Cardiac muscle cell (in vitro differentiated cells and primary cell): ENCODE results near the gene TEX29. TPM values are rescaled to one million over a fixed set of nuclear protein-coding genes. Genes with fewer than 3 reads are reported as not detected.

Experiments used
- DNase-seq, 2 donors: peaks; one replicate each; pipeline versions ENCODE4 v3.0.0 to v3.0.0-alpha.2; 2010 to 2017; ENCODE audit warnings: low read depth in 1 of 2, low spot score in 1 of 2
- H3K27ac ChIP-seq: fragments of 200-600 bp; sonication (generic); 2 replicates; pipeline ENCODE4 v1.5.1; 2016
- H3K27me3 ChIP-seq: fragments of 200-600 bp; sonication (generic); 2 replicates; pipeline ENCODE4 v1.6.0; 2016; ENCODE audit warnings: control low read depth
- H3K36me3 ChIP-seq: fragments of 200-600 bp; sonication (generic); 2 replicates; pipeline ENCODE4 v1.5.1; 2016; ENCODE audit warnings: control low read depth
- H3K4me1 ChIP-seq: fragments of 200-600 bp; sonication (generic); 2 replicates; pipeline ENCODE4 v1.8.1; 2017; ENCODE audit warnings: low read depth, mild to moderate bottlenecking, mixed run types
- H3K4me3 ChIP-seq: fragments of 200-600 bp; sonication (generic); 2 replicates; pipeline ENCODE4 v1.5.1; 2016; ENCODE audit warnings: mild to moderate bottlenecking
- H3K9me3 ChIP-seq: fragments of 200-600 bp; sonication (generic); 2 replicates; pipeline ENCODE4 v1.5.1; 2017; ENCODE audit warnings: low read depth, mild to moderate bottlenecking, control low read depth
- CTCF ChIP-seq: IDR thresholded peaks from 2 replicates; pipeline ENCODE4 v1.5.1; 2012; ENCODE audit warnings: low read depth, mild to moderate bottlenecking, low read length
- polyA plus RNA-seq: library from polyadenylated mRNA; unstranded; fragments of >200 nt; fragmentation: Nextera tagmentation; extraction: Ambion mirVana; gene quantifications from 2 replicates; pipeline ENCODE4 v1.2.1, GENCODE V29; 2016
- total RNA-seq: library from RNA; depleted of rRNA; stranded (reverse); fragments of >200 nt; gene quantifications from 2 replicates; pipeline ENCODE4 v1.2.3, GENCODE V29; 2016

Gene TEX29
- total and polyA plus RNA-seq, 2 experiments from 2014 or later = not detected

- Histone ChIP-seq H3K4me1 (no peaks in the 10 kb centered on the region), H3K27me3 (no peaks in the 10 kb centered on the region), H3K9me3 (no peaks in the 10 kb centered on the region), H3K27ac (no peak overlapping the region), H3K4me3 (no peak overlapping the region), H3K36me3 (no peaks in the 10 kb centered on the region)
- no peak for DNase-seq
- no peak for TF ChIP-seq CTCF
Observed at GRCh38 chr13:111317571-111318345, 2.7 kb upstream of the TEX29 start.

GRCh38 chr13:111318386-111318785 lies 2.1 kb upstream of the TEX29 start:
- no peak overlapping the region for H3K4me3 ChIP-seq
- no peaks in the 10 kb centered on the region for H3K36me3 ChIP-seq
- H3K9me3 ChIP-seq = no peaks in the 10 kb centered on the region
- no peaks in the 10 kb centered on the region for H3K4me1 ChIP-seq
- H3K27ac ChIP-seq = no peak overlapping the region
- no peak for TF ChIP-seq CTCF
- DNase-seq = no peak
- no peaks in the 10 kb centered on the region for H3K27me3 ChIP-seq

- H3K4me3 ChIP-seq = no peak overlapping the region
- H3K27me3 ChIP-seq = no peaks in the 10 kb centered on the region
- H3K9me3 ChIP-seq = no peaks in the 10 kb centered on the region
- H3K27ac ChIP-seq = no peak overlapping the region
- TF ChIP-seq CTCF = no peak
- H3K36me3 ChIP-seq = no peaks in the 10 kb centered on the region
- no peaks in the 10 kb centered on the region for H3K4me1 ChIP-seq
- DNase-seq = no peak
Observed at GRCh38 chr13:111319521-111319920, 921 bp upstream of the TEX29 start.

- H3K27me3 ChIP-seq = no peaks in the 10 kb centered on the region
- no peaks in the 10 kb centered on the region for H3K36me3 ChIP-seq
- H3K4me1 ChIP-seq = no peaks in the 10 kb centered on the region
- TF ChIP-seq CTCF = no peak
- no peaks in the 10 kb centered on the region for H3K9me3 ChIP-seq
- no peak overlapping the region for H3K27ac ChIP-seq
- no peak overlapping the region for H3K4me3 ChIP-seq
- no peak for DNase-seq
Observed at GRCh38 chr13:111322001-111322915, 1.8 kb downstream of the TEX29 start.

GRCh38 chr13:111322916-111323331 lies 2.5 kb downstream of the TEX29 start:
- no peak overlapping the region for H3K27ac ChIP-seq

More at GRCh38 chr13:111322916-111323331, 2.5 kb downstream of the TEX29 start:
- Histone ChIP-seq H3K36me3 (no peaks in the 10 kb centered on the region), H3K4me3 (no peak overlapping the region), H3K27me3 (no peaks in the 10 kb centered on the region), H3K4me1 (no peaks in the 10 kb centered on the region), H3K9me3 (no peaks in the 10 kb centered on the region)
- DNase-seq = no peak
- TF ChIP-seq CTCF = no peak
